Stimulated activated CD4-positive, alpha-beta T cell treated with anti-CD3 and anti-CD28 coated beads, Interleukin-4, amount 100 ng/mL, for 48 hours (primary cell): ENCODE data around the gene PPFIBP2.

Source experiments
- DNase-seq, 2 donors: peaks; one replicate each; pipeline ENCODE4 v3.0.0-alpha.2; 2020; ENCODE audit warnings: low read depth in 2 of 2

The PPFIBP2 gene

DNA sequence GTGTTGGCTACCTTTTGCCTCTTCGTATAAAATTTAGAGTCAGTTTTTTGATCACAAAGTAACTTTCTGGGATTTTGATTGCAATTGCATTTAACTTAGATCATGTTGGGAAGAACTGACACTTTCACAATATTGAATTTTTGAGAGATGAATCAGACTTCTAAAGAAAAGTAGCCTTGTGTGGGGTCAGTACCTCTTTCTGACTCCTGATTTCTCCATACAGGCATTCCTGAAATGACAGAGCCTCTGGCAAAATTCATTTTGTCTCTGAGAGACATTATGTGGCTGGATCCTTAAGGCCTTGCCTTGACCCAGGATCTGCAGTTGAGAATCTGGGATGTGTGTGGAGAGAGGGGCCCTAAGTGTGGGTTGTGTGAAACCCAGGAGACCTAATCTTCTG lies 37.8 kb downstream of the PPFIBP2 start:
- DNase-seq: no peak

GRCh38 chr11:7552666-7553065 lies 38.9 kb downstream of the PPFIBP2 start:
- no peak for DNase-seq

DNA sequence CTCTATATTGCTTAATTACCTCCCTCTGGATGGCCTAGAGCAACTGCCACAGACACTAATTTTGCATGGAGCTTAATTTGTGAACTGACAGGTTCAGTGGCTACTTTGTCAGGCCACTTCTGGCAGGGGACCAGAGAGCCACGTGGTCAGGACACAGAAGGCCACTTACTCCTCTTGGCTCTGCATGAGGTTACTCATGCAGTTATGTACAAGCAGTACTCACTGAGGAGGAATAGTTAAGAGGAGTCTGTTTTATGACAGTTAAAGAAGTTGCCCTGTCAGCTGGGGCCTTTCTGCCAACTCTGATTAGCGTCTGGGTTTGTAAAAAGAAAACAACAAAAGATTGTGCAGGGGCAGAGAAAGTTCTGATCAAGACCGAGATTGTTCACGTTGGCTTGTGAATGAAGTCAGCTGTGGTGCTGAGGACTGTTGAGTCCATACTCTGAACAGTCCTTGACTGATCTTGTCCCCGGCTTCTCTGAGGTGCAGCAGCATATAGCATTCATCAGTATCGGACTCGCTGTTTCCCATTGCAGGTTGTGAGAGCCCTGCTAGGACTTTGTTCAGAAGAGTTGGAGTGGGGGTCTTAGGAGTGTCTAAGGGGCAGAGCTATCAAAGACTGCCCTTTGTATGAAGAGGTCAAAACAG lies 41.4 kb downstream of the PPFIBP2 start:
- no peak for DNase-seq

DNA sequence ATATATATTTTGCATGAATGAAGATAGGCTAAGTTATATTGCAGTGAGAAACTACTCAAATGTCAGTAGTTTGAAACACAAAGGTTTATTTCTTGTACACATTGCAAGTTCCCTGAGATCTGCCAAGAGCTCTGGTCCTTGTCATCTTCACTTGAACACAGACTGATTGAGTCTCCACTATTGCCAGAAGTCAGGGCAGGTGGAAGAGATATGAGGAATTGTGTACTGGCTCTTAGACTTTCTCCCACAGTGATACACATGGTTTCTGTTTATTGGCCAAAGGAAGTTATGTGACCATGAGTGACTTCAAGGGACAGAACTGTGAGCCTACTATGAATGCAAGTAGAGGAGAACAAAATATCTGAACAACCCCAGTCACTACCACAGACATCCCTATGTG lies 44.2 kb downstream of the PPFIBP2 start:
- no peak for DNase-seq

- DNase-seq: no peak
Measured at GRCh38 chr11:7559398-7560283, 45.8 kb downstream of the PPFIBP2 start.

GRCh38 chr11:7561562-7561961 lies 47.8 kb downstream of the PPFIBP2 start:
- DNase-seq: no peak

GRCh38 chr11:7563281-7563680 lies 49.5 kb downstream of the PPFIBP2 start:
- no peak for DNase-seq

GRCh38 chr11:7564803-7565202 lies 51.0 kb downstream of the PPFIBP2 start:
- DNase-seq: no peak

DNA sequence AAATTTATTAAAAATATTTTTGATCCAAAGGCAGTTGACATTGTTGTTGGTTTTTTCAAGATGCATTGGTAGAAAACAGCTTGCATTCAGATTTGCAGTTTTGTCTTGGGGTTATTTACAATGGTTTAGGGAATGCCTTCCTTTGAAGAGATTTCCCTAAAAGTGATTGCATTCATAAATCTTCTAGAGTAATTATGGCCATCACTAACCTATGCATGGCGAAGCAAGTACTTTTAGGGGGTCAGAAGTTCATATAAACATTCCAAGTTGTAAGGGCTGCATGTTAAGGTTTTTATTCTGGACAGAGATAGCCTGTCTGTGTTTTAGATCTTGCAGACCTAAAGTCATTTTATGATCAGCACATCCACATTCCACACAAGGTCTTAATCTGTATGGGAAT lies 53.5 kb downstream of the PPFIBP2 start:
- no peak for DNase-seq

- no peak for DNase-seq
Measured at GRCh38 chr11:7569044-7569443, 55.2 kb downstream of the PPFIBP2 start.

DNA sequence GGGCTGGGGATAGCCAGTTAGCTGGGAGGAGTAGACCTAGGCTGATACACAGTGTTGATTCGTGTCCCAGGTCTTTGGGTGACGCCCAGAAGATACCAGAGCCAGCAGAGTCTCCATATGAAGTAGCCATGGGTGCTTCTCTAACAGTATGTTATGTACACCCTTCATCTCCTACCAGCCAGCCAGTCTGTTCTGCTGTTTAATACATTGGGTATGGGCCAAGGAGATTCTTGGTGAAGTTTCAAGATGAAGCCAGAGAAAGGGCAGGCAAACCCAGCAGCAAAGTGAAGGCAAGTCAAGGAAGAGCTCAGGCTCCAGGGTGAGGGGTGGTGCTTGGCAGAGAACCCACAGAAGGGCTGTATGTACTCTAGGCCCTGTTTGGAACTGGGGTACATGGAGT lies 56.4 kb downstream of the PPFIBP2 start:
- no peak for DNase-seq

GRCh38 chr11:7570938-7571521 lies 57.2 kb downstream of the PPFIBP2 start:
- DNase-seq: no peak

DNA sequence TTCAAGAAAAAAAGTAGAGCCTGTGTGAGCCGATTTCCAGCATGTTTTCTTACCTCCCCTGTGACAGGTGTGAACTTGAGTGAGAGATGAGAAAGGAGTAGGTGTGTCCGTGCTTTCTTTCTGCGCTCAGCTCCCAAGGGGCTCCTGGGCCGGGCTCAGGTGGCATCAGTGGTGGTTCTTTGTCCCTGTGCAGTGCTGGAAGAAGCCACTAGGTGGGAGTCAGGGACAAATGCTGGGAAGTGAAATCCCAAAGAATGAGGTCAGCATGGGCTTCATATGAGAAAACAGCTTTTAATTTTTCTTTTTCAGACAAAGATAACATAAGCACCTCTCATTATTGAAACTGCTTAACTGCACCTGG lies 57.8 kb downstream of the PPFIBP2 start:
- no peak for DNase-seq

- DNase-seq: no peak
Measured at GRCh38 chr11:7572001-7572712, 58.4 kb downstream of the PPFIBP2 start.

DNA sequence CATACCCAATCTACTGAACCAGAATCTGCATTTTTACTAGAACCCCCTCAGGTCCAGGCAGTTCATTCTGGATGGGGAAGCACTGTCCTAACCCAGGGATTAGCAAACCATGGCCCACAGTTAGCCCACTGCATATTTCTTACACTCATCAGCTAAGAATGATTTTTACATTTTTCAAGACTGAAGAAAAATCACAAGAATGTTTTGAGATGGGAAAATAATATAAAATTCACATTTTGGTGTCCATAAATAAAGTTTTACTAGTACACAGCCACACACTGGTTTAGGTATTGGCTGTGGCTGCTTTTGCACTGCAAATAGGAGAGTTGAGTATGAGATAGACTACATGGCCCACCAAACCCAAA lies 59.4 kb downstream of the PPFIBP2 start:
- no peak for DNase-seq

GRCh38 chr11:7573558-7574296 lies 59.9 kb downstream of the PPFIBP2 start:
- no peak for DNase-seq

DNA sequence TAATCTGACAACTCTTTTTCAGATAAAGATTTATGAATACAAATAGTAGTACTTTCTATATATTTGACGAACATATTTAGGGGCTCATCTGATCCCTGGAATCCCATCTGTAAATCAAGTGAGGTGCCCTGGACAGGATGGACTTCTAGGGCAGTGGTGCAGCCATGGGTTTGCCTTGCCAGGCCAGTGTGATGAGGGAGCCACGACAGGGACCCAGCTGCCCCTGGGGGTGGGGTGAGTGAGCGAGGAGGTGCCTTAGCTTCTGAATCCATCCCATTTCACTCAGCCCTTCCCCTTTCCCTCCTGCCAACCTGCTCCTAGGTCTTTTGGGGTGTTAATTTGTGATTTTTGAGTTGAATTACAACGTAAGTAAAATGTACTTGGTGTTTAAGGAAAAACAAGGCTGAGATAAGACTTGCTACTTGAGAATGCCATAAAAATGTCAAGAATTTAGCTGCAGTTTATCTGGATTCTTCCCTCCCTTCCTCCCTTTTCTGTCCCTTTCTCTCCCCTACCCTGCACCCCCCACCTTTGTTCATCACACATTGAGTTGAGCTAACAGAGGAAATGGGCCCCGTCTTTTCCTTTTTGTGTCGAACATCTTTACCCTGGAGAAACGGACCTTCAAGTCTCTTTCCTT lies 60.8 kb downstream of the PPFIBP2 start:
- DNase-seq: no peak

- DNase-seq: no peak
Measured at GRCh38 chr11:7575841-7576725, 62.3 kb downstream of the PPFIBP2 start.

GRCh38 chr11:7576726-7577290 lies 63.0 kb downstream of the PPFIBP2 start:
- DNase-seq: no peak
